ENCODE results near the gene SFTA2. TPM values are rescaled to one million over a fixed set of nuclear protein-coding genes. Genes with fewer than 3 reads are reported as not detected.
"Not testable (repeated sequence)": the region's sequence is repeated elsewhere in the genome, so short reads cannot be mapped to it uniquely, and the experiment has no call there.

Gene SFTA2
- total RNA-seq, 1 experiment from 2014 or later = not detected

DNA sequence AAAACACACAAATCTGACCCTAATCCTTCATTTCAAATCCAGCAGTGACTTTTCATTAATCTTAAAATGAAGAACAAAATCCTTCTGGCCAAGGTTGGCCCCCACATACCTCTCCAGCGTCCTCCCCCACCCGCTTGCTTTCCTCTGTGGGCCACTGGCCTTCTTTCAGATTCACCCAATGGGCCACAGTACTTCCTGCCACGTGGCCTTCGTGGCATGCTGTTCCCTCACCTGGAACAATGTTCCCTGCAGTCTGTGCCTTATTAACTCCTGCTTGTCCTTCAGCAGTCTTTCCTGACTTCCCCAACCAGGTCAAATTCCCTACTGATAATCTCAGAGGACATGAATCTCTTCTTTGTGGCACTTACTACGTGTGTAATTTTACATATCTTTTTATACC, 29.3 kb downstream of the SFTA2 start:
- ChIA-PET CTCF (no interaction called here), POLR2A (ENCODE audit: unreplicated experiment) (no interaction called here)
- H3K4me3 ChIP-seq (ENCODE audit: low read length) = no peak overlapping the region
- no peak for TF ChIP-seq EZH2phosphoT487 (IDR thresholded peaks at IDR 0.05; ENCODE audit: borderline replicate concordance, low read length)
- H3K4me2 ChIP-seq (ENCODE audit: low read length) = no peak overlapping the region
- H3K27me3 ChIP-seq (ENCODE audit: low read length) = no peaks in the 10 kb centered on the region
- H3K9me3 ChIP-seq (ENCODE audit: low read length) = no peaks in the 10 kb centered on the region
- no peaks in the 10 kb centered on the region for H3K9me2 ChIP-seq (replicated peaks; ENCODE audit: low read length)
- no peak overlapping the region for H3K27ac ChIP-seq (ENCODE audit: low read length)
- DNase-seq (no peak), ATAC-seq (no peak)
- no peaks in the 10 kb centered on the region for H4K20me1 ChIP-seq (ENCODE audit: low read length)
- no peak overlapping the region for H2AFZ ChIP-seq (ENCODE audit: low read length)
- no peaks in the 10 kb centered on the region for H3K4me1 ChIP-seq (ENCODE audit: insufficient read depth, low read length)
- no peak overlapping the region for H3K9ac ChIP-seq (ENCODE audit: low read length)
- no peaks in the 10 kb centered on the region for H3F3A ChIP-seq (ENCODE audit: low read length, unreplicated experiment)
- H3K36me3 ChIP-seq (ENCODE audit: low read depth, low read length) = peaks cover 19% of the 10 kb centered on the region; the same call in 1 of the 2 replicates
- intact Hi-C loops (cut with micrococcal nuclease) = no loop called here
- BruUV-seq (replicated peaks) = no TSS peak
- H3K79me2 ChIP-seq (ENCODE audit: low read length) = no peaks in the 10 kb centered on the region

DNA sequence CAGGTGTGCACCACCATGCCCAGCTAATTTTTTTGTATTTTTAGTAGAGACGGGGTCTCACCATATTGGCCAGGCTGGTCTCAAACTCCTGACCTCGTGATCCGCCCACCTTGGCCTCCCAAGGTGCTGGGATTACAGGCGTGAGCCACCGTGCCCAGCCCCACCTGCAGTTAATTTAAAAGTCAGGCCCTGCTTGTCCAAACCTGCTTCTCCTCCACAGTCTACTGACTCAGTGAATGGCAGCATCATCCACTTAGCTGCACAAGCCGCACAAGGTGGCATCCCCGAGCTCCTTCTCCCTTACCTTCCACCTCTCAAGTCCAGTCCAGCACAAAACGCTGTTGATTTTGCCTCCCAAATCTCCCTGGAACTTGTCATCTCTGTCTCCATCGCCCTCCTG, 29.8 kb downstream of the SFTA2 start:
- H3K36me3 ChIP-seq (ENCODE audit: low read depth, low read length) = peaks cover 24% of the 10 kb centered on the region
- intact Hi-C loops (cut with micrococcal nuclease); H3K27ac ChIP-seq (ENCODE audit: low read length); BruUV-seq (replicated peaks); H3K4me1 ChIP-seq (ENCODE audit: insufficient read depth, low read length); POLR2A ChIA-PET (ENCODE audit: unreplicated experiment); H4K20me1 ChIP-seq (ENCODE audit: low read length); H3K9me2 ChIP-seq (replicated peaks; ENCODE audit: low read length); H2AFZ ChIP-seq (ENCODE audit: low read length); ATAC-seq; H3K4me2 ChIP-seq (ENCODE audit: low read length); H3F3A ChIP-seq (ENCODE audit: low read length, unreplicated experiment); H3K4me3 ChIP-seq (ENCODE audit: low read length); H3K9me3 ChIP-seq (ENCODE audit: low read length); H3K27me3 ChIP-seq (ENCODE audit: low read length); DNase-seq; H3K79me2 ChIP-seq (ENCODE audit: low read length); H3K9ac ChIP-seq (ENCODE audit: low read length); CTCF ChIA-PET: not testable (repeated sequence)

- CTCF ChIA-PET = interaction anchor here (0.7 kb wide), 1 partner anchor 201 kb away, joined by 5 read pairs; no protein-coding TSS in a partner anchor
- no peak for ATAC-seq
Measured at GRCh38 chr6:30901436-30901835, 30.5 kb downstream of the SFTA2 start.

More at GRCh38 chr6:30901436-30901835, 30.5 kb downstream of the SFTA2 start:
- Histone ChIP-seq H3K9me2 (replicated peaks; ENCODE audit: low read length) (no peaks in the 10 kb centered on the region), H2AFZ (ENCODE audit: low read length) (no peak overlapping the region), H3K4me1 (ENCODE audit: insufficient read depth, low read length) (no peaks in the 10 kb centered on the region), H3K27ac (ENCODE audit: low read length) (no peak overlapping the region), H3K27me3 (ENCODE audit: low read length) (no peaks in the 10 kb centered on the region), H3K4me2 (ENCODE audit: low read length) (no peak overlapping the region), H3F3A (ENCODE audit: low read length, unreplicated experiment) (no peaks in the 10 kb centered on the region), H3K36me3 (ENCODE audit: low read depth, low read length) (peaks cover 24% of the 10 kb centered on the region), H3K9me3 (ENCODE audit: low read length) (no peaks in the 10 kb centered on the region), H4K20me1 (ENCODE audit: low read length) (no peaks in the 10 kb centered on the region), H3K9ac (ENCODE audit: low read length) (no peak overlapping the region), H3K79me2 (ENCODE audit: low read length) (no peaks in the 10 kb centered on the region), H3K4me3 (ENCODE audit: low read length) (no peak overlapping the region)
- no peak for DNase-seq
- intact Hi-C loops (cut with micrococcal nuclease) = no loop called here
- TF ChIP-seq EZH2 (IDR thresholded peaks at IDR 0.05; ENCODE audit: low read length, unreplicated experiment) = no peak
- no peak for TF ChIP-seq EZH2phosphoT487 (IDR thresholded peaks at IDR 0.05; ENCODE audit: borderline replicate concordance, low read length)
- TF ChIP-seq, protein P1, sequence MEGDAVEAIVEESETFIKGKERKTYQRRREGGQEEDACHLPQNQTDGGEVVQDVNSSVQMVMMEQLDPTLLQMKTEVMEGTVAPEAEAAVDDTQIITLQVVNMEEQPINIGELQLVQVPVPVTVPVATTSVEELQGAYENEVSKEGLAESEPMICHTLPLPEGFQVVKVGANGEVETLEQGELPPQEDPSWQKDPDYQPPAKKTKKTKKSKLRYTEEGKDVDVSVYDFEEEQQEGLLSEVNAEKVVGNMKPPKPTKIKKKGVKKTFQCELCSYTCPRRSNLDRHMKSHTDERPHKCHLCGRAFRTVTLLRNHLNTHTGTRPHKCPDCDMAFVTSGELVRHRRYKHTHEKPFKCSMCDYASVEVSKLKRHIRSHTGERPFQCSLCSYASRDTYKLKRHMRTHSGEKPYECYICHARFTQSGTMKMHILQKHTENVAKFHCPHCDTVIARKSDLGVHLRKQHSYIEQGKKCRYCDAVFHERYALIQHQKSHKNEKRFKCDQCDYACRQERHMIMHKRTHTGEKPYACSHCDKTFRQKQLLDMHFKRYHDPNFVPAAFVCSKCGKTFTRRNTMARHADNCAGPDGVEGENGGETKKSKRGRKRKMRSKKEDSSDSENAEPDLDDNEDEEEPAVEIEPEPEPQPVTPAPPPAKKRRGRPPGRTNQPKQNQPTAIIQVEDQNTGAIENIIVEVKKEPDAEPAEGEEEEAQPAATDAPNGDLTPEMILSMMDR (conservative IDR thresholded peaks at IDR 0.05; ENCODE audit: low read depth, low read length) = no peak
- POLR2A ChIA-PET (ENCODE audit: unreplicated experiment) = interaction anchor here (0.5 kb wide), 1 partner anchor 169 kb away, joined by 3 read pairs; no protein-coding TSS in a partner anchor
- no TSS peak for BruUV-seq (replicated peaks)

Measured in PC-3 (cell line).